CD4-positive, alpha-beta T cell treated with Interleukin-4 for 1 hour (primary cell): ENCODE data around the gene EPB41L4A.

ENCODE experiments used
- DNase-seq, 2 donors: peaks; one replicate each; pipeline ENCODE4 v3.0.0-alpha.2; 2020 to 2022

EPB41L4A gene

GRCh38 chr5:112142769-112143270 lies 276.3 kb downstream of the EPB41L4A start:
- no peak for DNase-seq

GRCh38 chr5:112141582-112141981 lies 277.5 kb downstream of the EPB41L4A start:
- DNase-seq, result no peak

- DNase-seq, result no peak
Measured at GRCh38 chr5:112138526-112138925, 280.6 kb downstream of the EPB41L4A start.

- DNase-seq, result no peak
Measured at GRCh38 chr5:112136773-112137172, 282.3 kb downstream of the EPB41L4A start.

GRCh38 chr5:112127861-112128260 lies 291.2 kb downstream of the EPB41L4A start:
- no peak for DNase-seq

GRCh38 chr5:112126982-112127381 lies 292.1 kb downstream of the EPB41L4A start:
- DNase-seq, result no peak

- DNase-seq, result no peak
Measured at GRCh38 chr5:112125903-112126302, 293.2 kb downstream of the EPB41L4A start.

- DNase-seq, result no peak
Measured at GRCh38 chr5:112124788-112125187, 294.3 kb downstream of the EPB41L4A start.

GRCh38 chr5:112123086-112123485 lies 296.0 kb downstream of the EPB41L4A start:
- no peak for DNase-seq

GRCh38 chr5:112122353-112122752 lies 296.7 kb downstream of the EPB41L4A start:
- DNase-seq, result no peak

GRCh38 chr5:112121258-112121657 lies 297.8 kb downstream of the EPB41L4A start:
- DNase-seq, result no peak

- no peak for DNase-seq
Measured at GRCh38 chr5:112119969-112120368, 299.1 kb downstream of the EPB41L4A start.

- no peak for DNase-seq
Measured at GRCh38 chr5:112119508-112119907, 299.6 kb downstream of the EPB41L4A start.

GRCh38 chr5:112117551-112117950 lies 301.5 kb downstream of the EPB41L4A start:
- no peak for DNase-seq

- DNase-seq, result no peak
Measured at GRCh38 chr5:112116371-112116770, 302.7 kb downstream of the EPB41L4A start.

GRCh38 chr5:112113565-112113964 lies 305.5 kb downstream of the EPB41L4A start:
- DNase-seq, result no peak
